Measurements from ENCODE around the gene NRXN3. TPM values are rescaled to one million over a fixed set of nuclear protein-coding genes. Genes with fewer than 3 reads are reported as not detected.

Gene NRXN3
- total and polyA plus RNA-seq, 2 of the 4 experiments (the other 2 are of a cell fraction) = 4.8 to 25.1 TPM

DNA sequence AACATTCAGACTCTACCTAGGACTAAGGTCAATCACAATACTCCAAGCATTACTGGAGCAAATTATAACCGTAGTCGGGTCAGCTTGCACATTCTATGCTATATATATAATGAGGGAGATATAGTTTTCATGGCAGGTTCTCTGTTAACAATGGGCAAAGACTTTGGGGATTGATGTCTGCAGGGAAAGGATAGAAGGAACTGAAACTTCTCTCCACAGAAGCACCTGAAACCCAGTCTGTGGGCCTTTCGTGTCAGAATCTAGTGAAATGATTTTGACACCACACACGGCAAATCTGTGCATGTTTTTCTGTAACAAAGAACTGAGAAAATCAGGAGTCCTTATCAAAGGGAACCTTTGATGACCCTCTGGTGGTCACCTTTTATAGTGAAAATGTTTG, 847.4 kb downstream of the NRXN3 start:
- ATAC-seq (ENCODE audit: low read depth) (no peak), DNase-seq (no peak)
- H2BK20ac ChIP-seq (ENCODE audit: low read depth, low read length) = peak overlapping the region; percentile 88
- H3K18ac ChIP-seq (ENCODE audit: low read depth, low read length) = peak overlapping the region; percentile 37; the same call in 1 of the 2 replicates
- no peak overlapping the region for H3K27ac ChIP-seq (ENCODE audit: insufficient read depth, low read length)
- peaks cover 2% of the 10 kb centered on the region; the same call in 1 of the 2 replicates for H3K4me1 ChIP-seq (ENCODE audit: control insufficient read depth, insufficient read depth, low read length)
- intact Hi-C loops (cut with micrococcal nuclease) (loop anchor here (10.0 kb wide), 1 partner anchor 1197 kb away; the partner anchor contains the start of gene DIO2), in situ Hi-C loops (cut with MboI; ENCODE audit: low sequenced_read_pairs) (loop anchor here (10.0 kb wide), 1 partner anchor 1037 kb away; no protein-coding TSS in a partner anchor), dilution Hi-C loops (cut with HindIII; ENCODE audit: low sequenced_read_pairs, unreplicated experiment) (no loop called here)
- no peak overlapping the region for H2AFZ ChIP-seq (replicated peaks; ENCODE audit: low read length, poor library complexity)
- no peak for TF ChIP-seq NFE2L2 (IDR thresholded peaks at IDR 0.05; ENCODE audit: low read depth, low read length)
- no peak for TF ChIP-seq MAZ (IDR thresholded peaks at IDR 0.05; ENCODE audit: borderline replicate concordance, low read depth, low read length)
- no peak for TF ChIP-seq FOS (IDR thresholded peaks at IDR 0.05; ENCODE audit: low read depth, low read length)
- TF ChIP-seq CEBPB (IDR thresholded peaks at IDR 0.05; ENCODE audit: low read depth, low read length) = no peak
- no peak for TF ChIP-seq RFX5 (IDR thresholded peaks at IDR 0.05; ENCODE audit: low read depth, low read length)
- no peak for TF ChIP-seq BHLHE40 (IDR thresholded peaks at IDR 0.05; ENCODE audit: low read depth, low read length)
- TF ChIP-seq MXI1 (IDR thresholded peaks at IDR 0.05; ENCODE audit: borderline replicate concordance, low read depth, low read length) = no peak
- no peak for TF ChIP-seq MAFK (IDR thresholded peaks at IDR 0.05; ENCODE audit: low read depth, low read length)
- TF ChIP-seq POLR2A (IDR thresholded peaks at IDR 0.05; ENCODE audit: low read depth, low read length) = no peak
- no peak for TF ChIP-seq SMC3 (IDR thresholded peaks at IDR 0.05; ENCODE audit: low read depth, low read length)
- TF ChIP-seq, protein P1, sequence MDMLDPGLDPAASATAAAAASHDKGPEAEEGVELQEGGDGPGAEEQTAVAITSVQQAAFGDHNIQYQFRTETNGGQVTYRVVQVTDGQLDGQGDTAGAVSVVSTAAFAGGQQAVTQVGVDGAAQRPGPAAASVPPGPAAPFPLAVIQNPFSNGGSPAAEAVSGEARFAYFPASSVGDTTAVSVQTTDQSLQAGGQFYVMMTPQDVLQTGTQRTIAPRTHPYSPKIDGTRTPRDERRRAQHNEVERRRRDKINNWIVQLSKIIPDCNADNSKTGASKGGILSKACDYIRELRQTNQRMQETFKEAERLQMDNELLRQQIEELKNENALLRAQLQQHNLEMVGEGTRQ (IDR thresholded peaks at IDR 0.05; ENCODE audit: low read depth, low read length) = no peak
- H4K8ac ChIP-seq (ENCODE audit: low read depth in 2 of 2, low read length in 2 of 2) = peak overlapping the region; percentile 32 to 33; a peak in 1 of 4 replicates
- no peak overlapping the region for H3K23ac ChIP-seq (ENCODE audit: low read depth, low read length)
- ChIA-PET CTCF (no interaction called here), POLR2A (ENCODE audit: unreplicated experiment) (no interaction called here)
- H3K9ac ChIP-seq (ENCODE audit: low read depth, low read length) = no peak overlapping the region
- H4K5ac ChIP-seq (ENCODE audit: low read depth, low read length) = no peak overlapping the region
- no peaks in the 10 kb centered on the region for H4K20me1 ChIP-seq (ENCODE audit: insufficient read depth, low read length)
- no peak overlapping the region for H2AK5ac ChIP-seq (ENCODE audit: low read depth, low read length)
- peak overlapping the region; percentile 89 for H2BK120ac ChIP-seq (ENCODE audit: low read depth, low read length)
- H2BK5ac ChIP-seq (ENCODE audit: low read depth, low read length, poor library complexity, severe bottlenecking) = no peak overlapping the region
- H2AK9ac ChIP-seq (replicated peaks; ENCODE audit: low read depth, low read length, poor library complexity) = no peak overlapping the region
- no peaks in the 10 kb centered on the region for H3K27me3 ChIP-seq (ENCODE audit: control insufficient read depth, insufficient read depth, low read length)
- no peak overlapping the region for H3K56ac ChIP-seq (ENCODE audit: extremely low read depth, insufficient read depth, low read length)
- H2BK15ac ChIP-seq (ENCODE audit: low read depth, low read length) = peak overlapping the region; percentile 60; the same call in 1 of the 3 replicates
- no peaks in the 10 kb centered on the region for H3K9me3 ChIP-seq (ENCODE audit: control insufficient read depth, insufficient read depth, low read length)
- H3K9me1 ChIP-seq (ENCODE audit: insufficient read depth, low read length) = 0 out of 2 replicates have a peak, but pooled peaks cover 3% of the 10 kb centered on the region
- H3K79me1 ChIP-seq (ENCODE audit: low read depth in 1 of 2, low read length in 2 of 2) = no peaks in the 10 kb centered on the region
- H3K14ac ChIP-seq (replicated peaks; ENCODE audit: low read depth, low read length) = peak overlapping the region; percentile 14; the same call in 1 of the 2 replicates
- peak overlapping the region; percentile 62 for H3K4ac ChIP-seq (ENCODE audit: low read depth, low read length)
- 100% methylated on average over 1 of the region's 4 CpGs; no CpG with 5 or more reads in 1 of the 2 experiments for WGBS, 2 experiments (ENCODE audit: extremely low coverage in 2 of 2, insufficient read length in 1 of 2)
- H3K4me3 ChIP-seq (ENCODE audit: insufficient read depth, low read depth, low read length) = no peak overlapping the region
- BruUV-seq (replicated peaks) = no TSS peak
- H3K4me2 ChIP-seq (ENCODE audit: low read depth, low read length) = no peak overlapping the region
- H3K36me3 ChIP-seq (ENCODE audit: control insufficient read depth, insufficient read depth, low read length) = no peaks in the 10 kb centered on the region
- peak overlapping the region; percentile 75 for H4K91ac ChIP-seq (ENCODE audit: insufficient read depth, low read depth, low read length)

All from IMR-90 (cell line).